Lower lobe of right lung (tissue), 2 donors: ENCODE measurements around the gene MOB3B. TPM values are rescaled to one million over a fixed set of nuclear protein-coding genes. Genes with fewer than 3 reads are reported as not detected.
A peak's percentile ranks its signal among the peaks of the same experiment; 100 is the strongest.

Experiments used
- ATAC-seq, 2 donors: fragments of 200-7000 bp; cut with Tn5 transposase; one replicate each; pipeline ENCODE4 v1.9.1; 2020 to 2022; ENCODE audit warnings: mild to moderate bottlenecking in 2 of 2, moderate library complexity in 2 of 2
- DNase-seq: peaks from one replicate; pipeline ENCODE4 v3.0.0-alpha.2; 2020
- H3K27ac ChIP-seq: fragments of 200-600 bp; one replicate; pipeline ENCODE4 v1.8.0; 2022
- H3K27me3 ChIP-seq: fragments of 200-600 bp; one replicate; pipeline ENCODE4 v1.8.0; 2022; ENCODE audit warnings: low read depth
- H3K36me3 ChIP-seq: fragments of 200-600 bp; one replicate; pipeline ENCODE4 v1.8.0; 2022; ENCODE audit warnings: mild to moderate bottlenecking
- H3K4me1 ChIP-seq: fragments of 200-600 bp; one replicate; pipeline ENCODE4 v1.8.0; 2022
- H3K4me3 ChIP-seq: fragments of 200-600 bp; one replicate; pipeline ENCODE4 v1.8.0; 2022; ENCODE audit warnings: mild to moderate bottlenecking
- H3K9me3 ChIP-seq: fragments of 200-600 bp; one replicate; pipeline ENCODE4 v1.8.0; 2022
- intact Hi-C: fragments of 100-400 bp; cut with DNase I; formaldehyde crosslinking; loops from one replicate; pipeline ENCODE4 v1.11.0; 2022
- total RNA-seq: library from RNA; stranded (reverse); fragmentation: NEBNext Ultra II Directional; extraction: Animal tissue kit (Norgen Biotek cat#: 25700); gene quantifications from one replicate; pipeline ENCODE4 v1.2.1, GENCODE V29; 2021
- TF ChIP-seq, protein P1 (sequence below): fragments of 200-600 bp; IDR thresholded peaks from one replicate; pipeline ENCODE4 v1.8.0; 2022; ENCODE audit warnings: antibody characterized with exemption, mild to moderate bottlenecking
- donor health status: DM: no; HTN: yes; CAD: no; lungs with severe emphysema.

MOB3B gene
- total RNA-seq, 1 donor from 2014 or later: 22.7 TPM

DNA sequence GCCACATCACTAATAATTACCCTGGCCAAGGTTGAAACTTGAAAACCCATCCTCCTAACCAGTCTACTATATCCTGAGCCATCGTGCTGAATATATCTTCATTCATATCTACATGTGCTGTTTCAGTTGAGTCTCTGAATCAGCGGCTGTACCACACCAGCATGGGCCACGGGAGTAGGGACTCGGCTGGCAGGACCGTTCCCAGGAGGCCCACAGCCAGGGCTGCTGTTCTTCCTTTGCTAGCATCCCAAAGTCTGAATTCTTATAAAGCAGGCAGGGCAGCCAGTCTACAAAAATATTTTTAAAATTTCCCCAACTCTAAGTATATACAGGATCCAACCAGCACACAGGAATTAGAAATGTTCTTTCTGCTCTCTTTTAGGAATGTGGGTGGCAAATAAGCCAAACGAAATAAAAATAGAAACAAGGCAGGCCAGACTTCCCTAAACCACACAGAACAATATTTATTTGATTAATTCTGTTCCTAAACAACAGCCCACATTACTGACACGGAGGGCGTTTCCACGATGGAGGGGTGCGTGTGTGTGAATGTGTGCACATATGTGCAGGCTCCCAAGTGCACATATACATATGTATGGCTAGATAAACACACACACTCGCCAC, 189.8 kb downstream of the MOB3B start:
- intact Hi-C loops: no loop called here
- H3K9me3 ChIP-seq: no peaks in the 10 kb centered on the region
- peak; percentile 64 for DNase-seq
- peaks cover 63% of the 10 kb centered on the region for H3K4me1 ChIP-seq
- peak overlapping the region; percentile 78 for H3K27ac ChIP-seq
- H3K4me3 ChIP-seq: no peak overlapping the region
- no peaks in the 10 kb centered on the region for H3K27me3 ChIP-seq
- TF ChIP-seq, protein P1, sequence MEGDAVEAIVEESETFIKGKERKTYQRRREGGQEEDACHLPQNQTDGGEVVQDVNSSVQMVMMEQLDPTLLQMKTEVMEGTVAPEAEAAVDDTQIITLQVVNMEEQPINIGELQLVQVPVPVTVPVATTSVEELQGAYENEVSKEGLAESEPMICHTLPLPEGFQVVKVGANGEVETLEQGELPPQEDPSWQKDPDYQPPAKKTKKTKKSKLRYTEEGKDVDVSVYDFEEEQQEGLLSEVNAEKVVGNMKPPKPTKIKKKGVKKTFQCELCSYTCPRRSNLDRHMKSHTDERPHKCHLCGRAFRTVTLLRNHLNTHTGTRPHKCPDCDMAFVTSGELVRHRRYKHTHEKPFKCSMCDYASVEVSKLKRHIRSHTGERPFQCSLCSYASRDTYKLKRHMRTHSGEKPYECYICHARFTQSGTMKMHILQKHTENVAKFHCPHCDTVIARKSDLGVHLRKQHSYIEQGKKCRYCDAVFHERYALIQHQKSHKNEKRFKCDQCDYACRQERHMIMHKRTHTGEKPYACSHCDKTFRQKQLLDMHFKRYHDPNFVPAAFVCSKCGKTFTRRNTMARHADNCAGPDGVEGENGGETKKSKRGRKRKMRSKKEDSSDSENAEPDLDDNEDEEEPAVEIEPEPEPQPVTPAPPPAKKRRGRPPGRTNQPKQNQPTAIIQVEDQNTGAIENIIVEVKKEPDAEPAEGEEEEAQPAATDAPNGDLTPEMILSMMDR: no peak
- H3K36me3 ChIP-seq: no peaks in the 10 kb centered on the region
- peak; percentile 58 to 70 for ATAC-seq

DNA sequence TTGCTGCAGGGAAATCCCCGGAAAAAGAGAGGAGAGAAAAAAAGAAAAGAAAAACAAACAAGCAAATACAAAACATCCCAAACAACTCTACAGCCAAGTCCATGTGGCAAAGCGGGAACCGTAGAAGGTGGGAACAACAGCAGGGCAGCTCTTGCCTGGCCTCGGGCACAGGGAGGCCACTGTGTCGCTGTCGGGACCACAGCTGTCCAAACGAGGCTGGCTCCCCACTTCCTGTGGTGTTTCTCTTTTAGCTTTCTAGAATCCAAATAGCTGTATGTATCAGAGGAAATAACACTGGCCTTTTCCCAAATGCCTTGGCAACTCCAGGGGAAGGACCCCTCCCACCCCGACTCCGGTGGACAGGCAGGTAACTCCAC, 191.1 kb downstream of the MOB3B start:
- Histone ChIP-seq H3K36me3 (no peaks in the 10 kb centered on the region), H3K4me1 (peaks cover 66% of the 10 kb centered on the region), H3K27ac (peak overlapping the region; percentile 78), H3K9me3 (no peaks in the 10 kb centered on the region), H3K27me3 (no peaks in the 10 kb centered on the region), H3K4me3 (peak overlapping the region; percentile 8)
- ATAC-seq (no peak), DNase-seq (no peak)
- intact Hi-C loops: no loop called here
- TF ChIP-seq, protein P1: no peak

DNA sequence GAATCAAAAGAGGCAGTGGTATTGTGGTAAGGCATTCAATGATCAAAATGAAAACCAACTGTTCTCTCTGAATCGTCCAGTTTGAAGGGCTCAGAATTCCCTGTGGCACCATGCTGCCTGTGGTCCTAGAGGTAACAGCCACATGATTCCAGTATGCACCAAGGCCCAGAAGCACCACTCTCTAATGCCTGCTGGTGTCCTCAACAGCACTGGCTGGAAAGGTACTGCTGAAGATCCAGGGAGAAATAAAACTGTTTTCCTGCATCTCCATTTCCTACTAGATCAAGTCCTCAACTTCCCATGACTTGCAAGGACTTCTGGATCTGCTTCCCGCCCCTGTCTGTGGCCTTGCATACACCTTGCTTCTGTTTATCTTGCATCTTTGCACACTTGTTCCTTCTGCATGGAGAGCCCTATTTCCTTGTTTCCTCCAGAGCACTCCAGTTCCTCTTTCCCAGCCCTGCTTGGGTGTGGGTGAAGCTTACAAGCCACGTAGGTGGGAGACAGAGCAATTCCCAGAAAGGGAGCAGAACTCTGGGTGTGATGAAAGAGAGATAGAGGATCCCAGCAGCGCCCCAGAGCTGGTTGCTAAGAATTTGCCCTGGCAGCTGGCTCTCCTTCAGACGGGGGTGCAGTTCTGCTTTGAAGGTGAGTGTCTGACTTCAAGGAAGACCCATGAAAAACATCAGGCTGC, 191.6 kb downstream of the MOB3B start:
- no peaks in the 10 kb centered on the region for H3K36me3 ChIP-seq
- no peak overlapping the region for H3K4me3 ChIP-seq
- no peaks in the 10 kb centered on the region for H3K9me3 ChIP-seq
- H3K27me3 ChIP-seq: no peaks in the 10 kb centered on the region
- intact Hi-C loops: no loop called here
- H3K27ac ChIP-seq: peak overlapping the region; percentile 78
- TF ChIP-seq, protein P1: no peak
- ATAC-seq (peak; percentile 45 to 64), DNase-seq (peak; percentile 66)
- H3K4me1 ChIP-seq: peaks cover 69% of the 10 kb centered on the region

DNA sequence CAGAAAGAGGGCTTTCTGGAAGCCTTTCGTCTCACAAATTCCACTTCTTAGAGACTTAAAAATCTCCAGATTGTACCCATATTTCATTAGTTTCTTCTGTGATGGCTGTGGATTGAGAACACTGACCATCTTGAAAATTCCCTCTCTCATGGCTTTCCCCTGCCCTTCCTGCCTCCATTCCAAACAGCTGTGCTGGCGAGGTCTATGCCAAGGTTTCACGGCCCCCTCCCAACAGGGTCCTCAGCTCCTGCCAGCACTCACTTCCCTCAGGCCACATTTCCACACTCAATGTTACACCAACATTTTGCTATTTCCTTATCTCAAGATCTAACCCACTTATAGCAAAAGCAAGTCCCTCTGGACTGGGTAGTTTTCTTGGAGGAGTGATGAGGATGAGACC, 192.4 kb downstream of the MOB3B start:
- H3K27ac ChIP-seq: peak overlapping the region; percentile 78
- no peaks in the 10 kb centered on the region for H3K27me3 ChIP-seq
- H3K4me3 ChIP-seq: no peak overlapping the region
- TF ChIP-seq, protein P1: no peak
- no peaks in the 10 kb centered on the region for H3K9me3 ChIP-seq
- H3K4me1 ChIP-seq: peaks cover 69% of the 10 kb centered on the region
- intact Hi-C loops: no loop called here
- no peak for ATAC-seq
- H3K36me3 ChIP-seq: no peaks in the 10 kb centered on the region
- no peak for DNase-seq

DNA sequence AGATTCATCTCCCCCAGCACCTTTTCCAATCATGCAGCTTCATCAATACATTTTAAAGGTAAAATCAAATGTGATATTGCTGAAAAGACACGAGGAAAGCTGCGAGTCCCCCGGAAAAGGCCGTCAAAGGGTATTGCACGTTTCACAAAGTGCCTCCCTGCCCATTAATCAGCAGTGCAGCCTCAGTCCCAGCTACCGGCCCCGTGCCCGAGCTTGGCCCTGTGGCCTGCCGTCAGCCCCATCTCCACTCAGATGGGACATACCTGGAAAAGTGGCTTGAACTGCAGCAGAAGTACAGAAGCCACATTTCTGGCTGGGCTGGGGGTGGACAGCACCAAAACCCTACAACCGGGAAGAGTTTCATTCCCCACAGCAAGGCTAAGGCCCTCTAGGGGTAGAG, 192.8 kb downstream of the MOB3B start:
- intact Hi-C loops: no loop called here
- TF ChIP-seq, protein P1: no peak
- H3K27me3 ChIP-seq: no peaks in the 10 kb centered on the region
- no peaks in the 10 kb centered on the region for H3K9me3 ChIP-seq
- H3K36me3 ChIP-seq: no peaks in the 10 kb centered on the region
- H3K4me3 ChIP-seq: no peak overlapping the region
- ATAC-seq: no peak
- peak overlapping the region; percentile 78 for H3K27ac ChIP-seq
- H3K4me1 ChIP-seq: peaks cover 66% of the 10 kb centered on the region
- no peak for DNase-seq
